Measurements from ENCODE around the gene DNHD1.

DNA sequence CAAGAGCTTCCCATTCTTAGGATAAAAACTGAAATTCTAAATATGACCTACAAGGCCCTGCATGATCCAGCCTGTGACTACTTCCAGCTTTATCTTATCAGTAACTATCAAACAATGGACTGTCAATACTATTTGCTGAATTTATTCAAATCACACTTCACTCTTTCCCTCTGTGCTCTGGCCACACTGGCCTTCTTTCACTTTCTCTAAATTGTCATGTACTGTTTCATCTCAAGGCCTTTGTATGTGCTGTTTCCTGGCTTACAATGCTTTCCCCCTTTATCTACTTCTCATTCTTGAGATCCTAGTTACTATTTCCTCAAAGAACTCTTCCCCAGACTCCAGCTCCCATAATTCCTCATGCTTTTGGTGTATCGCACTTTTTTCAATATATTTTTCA lies 10.1 kb upstream of the DNHD1 start:
- TF ChIP-seq POLR2A (IDR thresholded peaks at IDR 0.05), result no peak
- TF ChIP-seq, protein P1, sequence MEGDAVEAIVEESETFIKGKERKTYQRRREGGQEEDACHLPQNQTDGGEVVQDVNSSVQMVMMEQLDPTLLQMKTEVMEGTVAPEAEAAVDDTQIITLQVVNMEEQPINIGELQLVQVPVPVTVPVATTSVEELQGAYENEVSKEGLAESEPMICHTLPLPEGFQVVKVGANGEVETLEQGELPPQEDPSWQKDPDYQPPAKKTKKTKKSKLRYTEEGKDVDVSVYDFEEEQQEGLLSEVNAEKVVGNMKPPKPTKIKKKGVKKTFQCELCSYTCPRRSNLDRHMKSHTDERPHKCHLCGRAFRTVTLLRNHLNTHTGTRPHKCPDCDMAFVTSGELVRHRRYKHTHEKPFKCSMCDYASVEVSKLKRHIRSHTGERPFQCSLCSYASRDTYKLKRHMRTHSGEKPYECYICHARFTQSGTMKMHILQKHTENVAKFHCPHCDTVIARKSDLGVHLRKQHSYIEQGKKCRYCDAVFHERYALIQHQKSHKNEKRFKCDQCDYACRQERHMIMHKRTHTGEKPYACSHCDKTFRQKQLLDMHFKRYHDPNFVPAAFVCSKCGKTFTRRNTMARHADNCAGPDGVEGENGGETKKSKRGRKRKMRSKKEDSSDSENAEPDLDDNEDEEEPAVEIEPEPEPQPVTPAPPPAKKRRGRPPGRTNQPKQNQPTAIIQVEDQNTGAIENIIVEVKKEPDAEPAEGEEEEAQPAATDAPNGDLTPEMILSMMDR (IDR thresholded peaks at IDR 0.05), result no peak
